NB4 (cell line): ENCODE measurements around the gene MCTP1.

Source experiments
- MAX ChIP-seq: IDR thresholded peaks from 2 replicates; pipeline ENCODE4 v1.6.1; 2011; ENCODE audit warnings: low read depth, low read length
- POLR2A ChIP-seq: IDR thresholded peaks from 2 replicates; pipeline ENCODE4 v1.6.1; 2011; ENCODE audit warnings: mild to moderate bottlenecking; ENCODE audit not compliant: insufficient read length; ENCODE audit errors: extremely low read depth
- TF ChIP-seq, protein P1 (sequence below): IDR thresholded peaks from one replicate; pipeline ENCODE4 v1.5.1; 2012; ENCODE audit warnings: low read depth, low read length

- TF ChIP-seq MAX (no peak), POLR2A (no peak)
- TF ChIP-seq, protein P1, sequence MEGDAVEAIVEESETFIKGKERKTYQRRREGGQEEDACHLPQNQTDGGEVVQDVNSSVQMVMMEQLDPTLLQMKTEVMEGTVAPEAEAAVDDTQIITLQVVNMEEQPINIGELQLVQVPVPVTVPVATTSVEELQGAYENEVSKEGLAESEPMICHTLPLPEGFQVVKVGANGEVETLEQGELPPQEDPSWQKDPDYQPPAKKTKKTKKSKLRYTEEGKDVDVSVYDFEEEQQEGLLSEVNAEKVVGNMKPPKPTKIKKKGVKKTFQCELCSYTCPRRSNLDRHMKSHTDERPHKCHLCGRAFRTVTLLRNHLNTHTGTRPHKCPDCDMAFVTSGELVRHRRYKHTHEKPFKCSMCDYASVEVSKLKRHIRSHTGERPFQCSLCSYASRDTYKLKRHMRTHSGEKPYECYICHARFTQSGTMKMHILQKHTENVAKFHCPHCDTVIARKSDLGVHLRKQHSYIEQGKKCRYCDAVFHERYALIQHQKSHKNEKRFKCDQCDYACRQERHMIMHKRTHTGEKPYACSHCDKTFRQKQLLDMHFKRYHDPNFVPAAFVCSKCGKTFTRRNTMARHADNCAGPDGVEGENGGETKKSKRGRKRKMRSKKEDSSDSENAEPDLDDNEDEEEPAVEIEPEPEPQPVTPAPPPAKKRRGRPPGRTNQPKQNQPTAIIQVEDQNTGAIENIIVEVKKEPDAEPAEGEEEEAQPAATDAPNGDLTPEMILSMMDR: no peak
These were observed 339.2 kb downstream of the MCTP1 start for GRCh38 chr5:94945656-94946055.
